ENCODE data around the gene AGK. TPM values are rescaled to one million over a fixed set of nuclear protein-coding genes. Genes with fewer than 3 reads are reported as not detected.
A peak's percentile ranks its signal among the peaks of the same experiment; 100 is the strongest.

Gene AGK
- total and polyA plus RNA-seq, 2 experiments from 2014 or later = 18.3 to 24.1 TPM

- Histone ChIP-seq H2AFZ (peak overlapping the region; percentile 73), H3K36me3 (ENCODE audit: low read depth) (no peaks in the 10 kb centered on the region), H3K27ac (no peak overlapping the region), H4K20me1 (ENCODE audit: insufficient read depth) (no peaks in the 10 kb centered on the region), H3K9me3 (ENCODE audit: low read depth) (no peaks in the 10 kb centered on the region), H3K9ac (no peak overlapping the region), H3K4me1 (ENCODE audit: insufficient read depth) (no peaks in the 10 kb centered on the region), H3K4me3 (peak overlapping the region; percentile 76; the same call in 1 of the 2 replicates), H3K27me3 (replicated peaks; ENCODE audit: insufficient read depth) (no peaks in the 10 kb centered on the region), H3F3A (ENCODE audit: insufficient read depth) (no peaks in the 10 kb centered on the region; the same call in 1 of the 2 replicates), H3K9me2 (ENCODE audit: insufficient read depth) (no peaks in the 10 kb centered on the region), H3K4me2 (ENCODE audit: unreplicated experiment) (peak overlapping the region; percentile 55), H3K79me2 (ENCODE audit: insufficient read depth) (no peaks in the 10 kb centered on the region; the same call in 1 of the 2 replicates)
- in situ Hi-C loops (cut with MboI) = no loop called here
- peak; percentile 38 for DNase-seq
- no peak for TF ChIP-seq EZH2phosphoT487 (IDR thresholded peaks at IDR 0.05; ENCODE audit: insufficient read depth, low read depth)
- TF ChIP-seq EZH2 (IDR thresholded peaks at IDR 0.05; ENCODE audit: insufficient read depth, poor library complexity, severe bottlenecking) = no peak
- WGBS, 2 experiments (ENCODE audit: low coverage in 1 of 2, low lambda C conversion rate in 2 of 2, missing lambda C conversion rate in 2 of 2) = 57 to 62% methylated on average over 4 to 5 of the region's 5 CpGs
Observed at GRCh38 chr7:141700296-141700847, 149.2 kb downstream of the AGK start.

- H3K9me3 ChIP-seq (ENCODE audit: low read depth) = no peaks in the 10 kb centered on the region
- peak overlapping the region; percentile 73 for H2AFZ ChIP-seq
- no peaks in the 10 kb centered on the region for H3K4me1 ChIP-seq (ENCODE audit: insufficient read depth)
- H3K4me2 ChIP-seq (ENCODE audit: unreplicated experiment) = peak overlapping the region; percentile 55
- H3K79me2 ChIP-seq (ENCODE audit: insufficient read depth) = no peaks in the 10 kb centered on the region
- H3F3A ChIP-seq (ENCODE audit: insufficient read depth) = no peaks in the 10 kb centered on the region; the same call in 1 of the 2 replicates
- H3K36me3 ChIP-seq (ENCODE audit: low read depth) = no peaks in the 10 kb centered on the region
- TF ChIP-seq EZH2 (IDR thresholded peaks at IDR 0.05; ENCODE audit: insufficient read depth, poor library complexity, severe bottlenecking) (no peak), EZH2phosphoT487 (IDR thresholded peaks at IDR 0.05; ENCODE audit: insufficient read depth, low read depth) (no peak)
- peak overlapping the region; percentile 76 for H3K4me3 ChIP-seq
- H4K20me1 ChIP-seq (ENCODE audit: insufficient read depth) = no peaks in the 10 kb centered on the region
- H3K9ac ChIP-seq = peak overlapping the region; percentile 50; the same call in 1 of the 2 replicates
- H3K27me3 ChIP-seq (replicated peaks; ENCODE audit: insufficient read depth) = no peaks in the 10 kb centered on the region
- H3K9me2 ChIP-seq (ENCODE audit: insufficient read depth) = no peaks in the 10 kb centered on the region
- in situ Hi-C loops (cut with MboI) = no loop called here
- no peak overlapping the region for H3K27ac ChIP-seq
- 11 to 14% methylated on average over 20 of the region's 20 CpGs for WGBS, 2 experiments (ENCODE audit: low coverage in 1 of 2, low lambda C conversion rate in 2 of 2, missing lambda C conversion rate in 2 of 2)
- peak; percentile 59 for DNase-seq
Observed at GRCh38 chr7:141700848-141701371, 149.7 kb downstream of the AGK start.

GRCh38 chr7:141701489-141702046 is 150.4 kb downstream of the AGK start:
- H3K27ac ChIP-seq = no peak overlapping the region
- peak; percentile 66 for DNase-seq
- in situ Hi-C loops (cut with MboI) = no loop called here

GRCh38 chr7:141702047-141702567 is 150.9 kb downstream of the AGK start, which contains the start of gene DENND11:
Gene DENND11, minus strand, starts transcription at chr7:141702166. Its CDS starts 13 bp downstream, at chr7:141702153.
- Histone ChIP-seq H2AFZ (peak within 1 kb of the TSS; percentile 86), H3K79me2 (ENCODE audit: insufficient read depth) (no peaks in the 10 kb centered on the region), H3K27me3 (replicated peaks; ENCODE audit: insufficient read depth) (no peaks in the 10 kb centered on the region), H3K9ac (peak within 1 kb of the TSS; percentile 71), H3K9me2 (ENCODE audit: insufficient read depth) (no peaks in the 10 kb centered on the region), H3K27ac (no peak within 1 kb of the TSS), H3K4me3 (peak within 1 kb of the TSS; percentile 79), H3F3A (ENCODE audit: insufficient read depth) (no peaks in the 10 kb centered on the region; the same call in 1 of the 2 replicates), H3K36me3 (ENCODE audit: low read depth) (no peaks in the 10 kb centered on the region), H3K4me2 (ENCODE audit: unreplicated experiment) (peak within 1 kb of the TSS; percentile 91), H3K4me1 (ENCODE audit: insufficient read depth) (no peaks in the 10 kb centered on the region), H4K20me1 (ENCODE audit: insufficient read depth) (no peaks in the 10 kb centered on the region), H3K9me3 (ENCODE audit: low read depth) (no peaks in the 10 kb centered on the region)
- 1 to 4% methylated on average over 17 to 37 of the region's 62 CpGs for WGBS, 2 experiments (ENCODE audit: low coverage in 1 of 2, low lambda C conversion rate in 2 of 2, missing lambda C conversion rate in 2 of 2)
- no peak for TF ChIP-seq EZH2 (IDR thresholded peaks at IDR 0.05; ENCODE audit: insufficient read depth, poor library complexity, severe bottlenecking)
- TF ChIP-seq EZH2phosphoT487 (IDR thresholded peaks at IDR 0.05; ENCODE audit: insufficient read depth, low read depth) = no peak
- DNase-seq = peak; percentile 80
- in situ Hi-C loops (cut with MboI) = no loop called here

More at GRCh38 chr7:141701489-141702046, 150.4 kb downstream of the AGK start:
- no peaks in the 10 kb centered on the region for H3K4me1 ChIP-seq (ENCODE audit: insufficient read depth)
- H3F3A ChIP-seq (ENCODE audit: insufficient read depth) = no peaks in the 10 kb centered on the region; the same call in 1 of the 2 replicates
- peak overlapping the region; percentile 76 for H3K4me3 ChIP-seq
- no peaks in the 10 kb centered on the region for H4K20me1 ChIP-seq (ENCODE audit: insufficient read depth)
- no peaks in the 10 kb centered on the region for H3K9me2 ChIP-seq (ENCODE audit: insufficient read depth)
- H3K9ac ChIP-seq = peak overlapping the region; percentile 71
- H3K36me3 ChIP-seq (ENCODE audit: low read depth) = no peaks in the 10 kb centered on the region
- peak overlapping the region; percentile 86 for H2AFZ ChIP-seq
- H3K9me3 ChIP-seq (ENCODE audit: low read depth) = no peaks in the 10 kb centered on the region
- no peak for TF ChIP-seq EZH2phosphoT487 (IDR thresholded peaks at IDR 0.05; ENCODE audit: insufficient read depth, low read depth)
- TF ChIP-seq EZH2 (IDR thresholded peaks at IDR 0.05; ENCODE audit: insufficient read depth, poor library complexity, severe bottlenecking) = no peak
- H3K79me2 ChIP-seq (ENCODE audit: insufficient read depth) = no peaks in the 10 kb centered on the region
- H3K4me2 ChIP-seq (ENCODE audit: unreplicated experiment) = peak overlapping the region; percentile 50
- WGBS, 2 experiments (ENCODE audit: low coverage in 1 of 2, low lambda C conversion rate in 2 of 2, missing lambda C conversion rate in 2 of 2) = 0 to 2% methylated on average over 1 to 18 of the region's 59 CpGs
- no peaks in the 10 kb centered on the region for H3K27me3 ChIP-seq (replicated peaks; ENCODE audit: insufficient read depth)
